A172 (cell line): ENCODE data around the gene PDF. TPM values are rescaled to one million over a fixed set of nuclear protein-coding genes. Genes with fewer than 3 reads are reported as not detected.
"Not testable (repeated sequence)": the region's sequence is repeated elsewhere in the genome, so short reads cannot be mapped to it uniquely, and the experiment has no call there.

ENCODE experiments used
- DNase-seq: peaks from one replicate; pipeline ENCODE4 v3.0.0-alpha.2; 2015; ENCODE audit warnings: low spot score
- total RNA-seq: library from RNA; depleted of rRNA; stranded (reverse); fragments of >200 nt; shearing (Covaris generic); gene quantifications from 2 replicates; pipeline ENCODE4 v1.2.3, GENCODE V29; 2014; rRNA removed

The PDF gene
- 44.3 and 68.4 TPM in 2 replicates for total RNA-seq

DNA sequence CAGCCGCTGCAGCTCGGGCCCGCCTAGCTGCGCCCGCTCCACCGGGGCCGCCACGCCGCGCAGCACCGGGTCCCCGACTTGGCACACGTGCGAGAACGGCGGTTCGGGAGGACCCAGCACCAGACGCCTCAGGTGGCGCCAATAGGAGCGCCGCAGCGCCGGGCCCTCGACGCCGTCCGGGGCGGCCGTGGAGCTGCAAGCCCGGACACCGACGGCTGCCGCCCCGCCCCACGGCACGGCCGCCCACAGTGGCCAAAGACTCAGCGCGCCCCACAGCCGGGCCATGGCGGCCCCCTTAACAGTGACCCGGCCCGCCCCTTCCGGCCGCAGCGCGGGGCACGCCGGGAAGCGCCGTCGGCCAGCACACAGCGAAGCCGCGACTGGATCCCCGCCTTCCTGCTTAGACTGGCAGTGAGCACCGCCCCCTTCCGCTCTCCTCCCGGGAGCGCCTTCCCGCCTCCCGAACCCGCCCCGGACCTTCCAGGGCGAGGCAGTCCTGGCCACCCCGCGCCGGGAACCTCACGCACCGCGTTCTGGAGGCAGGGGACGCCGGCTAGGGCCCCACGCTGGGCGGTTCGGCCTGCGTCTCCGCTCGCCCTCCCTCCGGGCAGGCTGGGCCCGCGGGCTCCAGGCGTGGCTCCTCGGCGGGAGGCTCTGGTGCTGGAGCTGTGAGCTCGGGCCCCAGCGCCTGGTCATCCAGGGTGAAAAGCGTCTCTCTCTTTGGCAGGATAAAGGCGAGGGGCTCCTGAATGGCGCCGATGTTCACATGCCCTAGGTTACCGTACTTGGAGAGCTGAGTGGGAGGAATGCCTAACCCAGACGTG lies at the start of gene PDF:
Gene PDF, minus strand, starts transcription at position 303 of the 824 bp plus-strand sequence. Its CDS starts 18 bp downstream, at position 285.
- peak; percentile 92 for DNase-seq

- DNase-seq, result no peak
Observed at GRCh38 chr16:69378760-69379159, 48.4 kb upstream of the PDF start.

DNA sequence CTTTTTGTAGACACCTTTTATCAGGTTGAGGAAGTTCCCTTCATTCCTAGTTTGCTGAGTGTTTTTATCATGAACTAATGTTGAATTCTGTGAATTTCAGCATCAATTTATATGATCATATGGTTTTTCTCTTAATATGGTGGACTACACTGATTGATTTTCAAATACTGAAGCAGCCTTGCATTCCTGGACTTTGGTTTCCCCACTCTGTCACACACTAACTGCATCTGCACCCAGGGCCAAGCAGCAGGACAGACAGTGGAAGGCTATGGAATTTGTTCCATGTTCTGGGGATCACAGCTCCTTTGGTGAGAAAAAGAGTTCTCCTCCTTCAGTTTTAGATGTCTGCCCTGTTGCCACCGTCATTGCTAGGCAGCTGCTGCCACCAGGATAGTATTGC lies 47.6 kb upstream of the PDF start:
- no peak for DNase-seq

- DNase-seq, result no peak
Observed at GRCh38 chr16:69376393-69377059, 46.1 kb upstream of the PDF start.

DNA sequence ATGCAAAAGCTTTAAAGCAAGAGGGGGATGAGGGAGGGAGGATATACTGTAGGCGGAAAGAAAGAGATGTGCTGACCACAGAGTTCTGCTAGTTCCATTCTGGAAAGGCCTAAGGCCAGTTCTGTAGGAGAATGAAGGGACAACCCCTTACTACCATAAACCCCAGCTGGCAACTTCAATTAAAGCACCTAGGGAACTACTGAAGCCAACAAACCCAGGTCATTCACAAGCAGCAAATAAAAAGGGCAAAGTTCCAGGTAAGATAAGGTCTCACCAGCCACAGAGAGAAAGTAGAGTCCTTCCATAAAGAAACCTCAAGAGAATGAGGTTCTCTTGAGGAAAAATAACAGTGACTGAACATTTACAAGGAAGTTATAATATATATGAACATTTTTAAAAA lies 42.6 kb upstream of the PDF start:
- no peak for DNase-seq

GRCh38 chr16:69371564-69371963 lies 41.2 kb upstream of the PDF start:
- DNase-seq, result no peak

- DNase-seq, result no peak
Observed at GRCh38 chr16:69368866-69369265, 38.5 kb upstream of the PDF start.

GRCh38 chr16:69367980-69368379 lies 37.6 kb upstream of the PDF start:
- no peak for DNase-seq

DNA sequence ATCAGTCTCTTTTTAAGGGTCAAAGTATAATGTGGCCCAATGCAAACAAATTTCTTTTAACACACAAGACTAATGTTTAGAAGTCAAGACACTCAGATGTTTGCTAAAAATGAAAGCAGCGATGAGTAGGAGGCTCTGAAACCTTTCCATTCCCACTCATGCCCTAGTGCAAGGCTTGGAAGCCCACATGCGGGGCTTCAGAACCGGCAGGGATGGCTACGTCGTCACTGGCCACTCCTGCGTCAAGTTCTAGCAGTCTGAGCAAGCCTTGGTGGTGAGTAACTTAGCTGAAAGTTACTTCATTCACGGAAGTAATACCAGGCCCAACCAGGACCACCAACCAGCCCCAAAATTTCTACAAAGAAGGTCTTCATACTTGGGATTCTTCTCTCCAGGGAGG lies 36.0 kb upstream of the PDF start:
- no peak for DNase-seq

- DNase-seq, result no peak
Observed at GRCh38 chr16:69365901-69366300, 35.5 kb upstream of the PDF start.

- no peak for DNase-seq
Observed at GRCh38 chr16:69364088-69364487, 33.7 kb upstream of the PDF start.

DNA sequence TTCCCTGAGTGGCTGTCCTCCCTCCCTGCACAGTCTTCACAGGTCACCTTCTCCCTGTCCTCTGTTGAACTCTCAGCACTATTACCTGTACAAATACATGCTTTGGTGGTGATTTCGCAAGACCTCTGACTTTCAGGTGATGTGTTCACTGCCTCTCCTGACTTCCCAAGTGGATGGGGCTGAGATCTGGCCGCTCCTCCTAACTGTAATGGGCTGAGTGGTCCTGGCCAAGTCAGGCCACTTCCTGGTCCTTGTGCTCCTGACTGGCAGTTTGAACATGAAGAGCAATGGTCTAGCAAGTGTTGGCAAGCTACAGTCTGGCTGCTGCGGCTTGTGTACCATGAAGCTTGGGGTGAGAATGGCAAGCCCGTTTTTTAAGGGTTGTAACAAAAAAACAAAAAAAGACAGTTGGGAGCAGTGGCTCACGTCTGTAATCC lies 32.9 kb upstream of the PDF start:
- no peak for DNase-seq

- DNase-seq, result not testable (repeated sequence)
Observed at GRCh38 chr16:69360070-69360469, 29.7 kb upstream of the PDF start.

DNA sequence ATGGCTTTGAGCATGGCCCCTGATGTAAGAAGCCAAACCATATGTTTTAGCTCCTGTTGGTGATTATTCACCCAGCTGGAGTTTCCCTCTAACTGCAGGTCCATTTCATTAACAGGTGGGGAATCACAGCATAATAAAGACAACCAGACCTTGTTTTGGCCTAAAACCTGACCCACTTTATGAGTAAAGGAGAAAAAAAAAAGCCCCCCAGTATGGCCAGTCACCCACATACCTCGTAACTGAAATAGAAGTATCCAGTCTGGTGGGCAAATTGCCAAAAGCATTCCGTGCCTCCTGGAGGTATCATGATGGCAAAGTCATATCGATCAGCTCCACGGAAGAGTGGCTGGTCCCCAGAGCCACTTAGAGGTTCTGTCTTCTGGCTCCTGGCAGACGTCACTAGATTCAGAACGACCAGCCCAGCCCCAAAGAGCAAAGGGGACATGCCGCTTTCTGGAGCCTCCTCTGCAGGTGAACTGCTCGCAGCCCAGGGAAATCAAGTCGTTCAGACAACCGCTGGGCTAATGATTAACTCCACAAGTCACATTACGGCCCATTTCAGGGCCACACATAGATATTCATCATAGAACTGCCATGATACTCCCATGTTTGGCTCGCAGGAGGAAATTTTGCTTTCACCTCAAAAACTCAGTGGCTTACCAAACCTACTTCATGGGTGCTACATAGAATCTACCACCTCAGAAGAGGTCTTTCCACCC lies 21.1 kb upstream of the PDF start, which contains the start of gene TMED6:
Gene TMED6, minus strand, starts transcription at position 478 of the 719 bp plus-strand sequence. Its CDS starts 33 bp downstream, at position 445.
- no peak for DNase-seq

- DNase-seq, result no peak
Observed at GRCh38 chr16:69350536-69351133, 20.2 kb upstream of the PDF start.

DNA sequence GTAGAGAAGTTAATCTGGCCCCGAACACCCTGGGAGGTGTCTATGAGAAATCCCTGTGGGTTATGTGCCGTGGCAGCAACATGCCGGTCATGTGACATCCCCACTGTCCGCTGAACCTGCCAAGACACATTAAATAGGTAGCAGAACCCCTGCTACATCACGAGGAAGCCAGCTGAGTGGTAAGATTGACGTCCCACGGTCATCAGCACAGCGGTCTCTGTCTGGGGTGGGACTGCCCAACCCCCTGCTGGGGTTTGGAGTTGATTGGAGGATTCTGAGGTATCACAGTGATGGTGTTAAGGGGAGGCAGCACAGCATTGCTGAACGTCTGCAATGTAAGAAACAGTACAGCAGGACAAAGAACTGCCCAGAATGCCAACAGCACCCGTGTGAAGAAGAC lies 19.1 kb upstream of the PDF start:
- DNase-seq, result no peak

DNA sequence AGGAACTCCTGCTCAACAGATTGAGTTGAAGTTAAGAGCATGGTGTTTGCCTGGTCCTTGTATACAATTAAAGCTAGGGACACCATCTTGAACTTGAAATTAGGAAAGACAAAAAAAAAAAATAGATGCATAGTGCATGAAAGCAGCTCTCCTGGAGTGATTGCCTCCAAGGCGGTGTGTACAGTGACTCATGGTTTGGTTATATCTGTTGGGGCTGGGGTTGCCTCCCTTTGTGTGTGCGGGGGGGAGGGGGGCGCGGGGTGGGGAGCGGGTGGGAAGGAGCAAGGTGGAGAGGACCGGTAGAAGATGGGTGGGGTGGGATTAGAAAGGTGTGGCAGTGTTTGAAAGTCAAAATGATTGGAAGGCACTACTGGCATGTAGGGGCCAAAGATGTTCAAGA lies 17.8 kb upstream of the PDF start:
- DNase-seq, result no peak

- no peak for DNase-seq
Observed at GRCh38 chr16:69346683-69347082, 16.3 kb upstream of the PDF start.

- DNase-seq, result no peak
Observed at GRCh38 chr16:69345923-69346322, 15.5 kb upstream of the PDF start.

DNA sequence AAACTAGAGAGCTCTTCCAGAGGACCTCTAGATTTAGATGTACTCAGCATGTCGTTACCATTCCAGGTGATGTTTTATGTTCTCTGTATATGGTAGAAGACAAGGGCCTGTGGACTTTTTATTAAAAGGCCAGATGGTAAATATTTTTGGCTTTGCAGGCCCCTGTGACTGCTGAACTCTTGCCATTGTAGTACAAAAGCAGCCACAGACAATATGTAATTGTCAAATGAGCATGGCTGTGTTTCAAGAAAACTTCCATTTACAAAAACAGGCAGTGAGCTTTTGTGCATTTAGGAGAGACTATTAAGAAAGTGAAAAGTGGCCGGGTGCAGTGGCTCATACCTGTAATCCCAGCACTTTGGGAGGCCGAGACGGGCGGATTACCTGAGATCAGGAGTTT lies 13.8 kb upstream of the PDF start:
- no peak for DNase-seq

- no peak for DNase-seq
Observed at GRCh38 chr16:69340095-69340644, 9.8 kb upstream of the PDF start.
